ENCODE data around the gene SNN. TPM values are rescaled to one million over a fixed set of nuclear protein-coding genes. Genes with fewer than 3 reads are reported as not detected.

SNN gene
- total and polyA plus RNA-seq, 9 of the 15 experiments (the other 6 are each of a cell fraction or from before 2014, with no cell fraction given) = 0.07 to 2.9 (median 1.9) TPM

- TF ChIP-seq DEAF1 (CRISPR knock-in tag; IDR thresholded peaks at IDR 0.05) = peak; percentile 36; the same call in 1 of the 2 replicates
- TF ChIP-seq FOXJ3 (CRISPR knock-in tag; IDR thresholded peaks at IDR 0.05) = no peak
- peak; percentile 76 to 79 for TF ChIP-seq NRF1 (conservative IDR thresholded peaks at IDR 0.05 in 1 of 2, IDR thresholded peaks at IDR 0.05 in 1 of 2)
- peak; percentile 35; the same call in 1 of the 2 replicates for TF ChIP-seq CTBP1 (IDR thresholded peaks at IDR 0.05; ENCODE audit: borderline replicate concordance)
- TF ChIP-seq ZSCAN29 (IDR thresholded peaks at IDR 0.05) = no peak
- TF ChIP-seq EGR1 (conservative IDR thresholded peaks at IDR 0.05) = no peak
- no peak for TF ChIP-seq CGGBP1 (CRISPR knock-in tag; IDR thresholded peaks at IDR 0.05)
- no peak for TF ChIP-seq E2F6 (IDR thresholded peaks at IDR 0.05; ENCODE audit: borderline replicate concordance in 1 of 2, extremely low read depth in 1 of 2, insufficient read depth in 1 of 2, insufficient read length in 1 of 2, low read depth in 1 of 2, low read length in 1 of 2, poor library complexity in 1 of 2, severe bottlenecking in 1 of 2)
- TF ChIP-seq ADNP (tag; IDR thresholded peaks at IDR 0.05) = 0 out of 2 replicates have a peak, but pooled peaks have one; percentile 24
- TF ChIP-seq USF1 (CRISPR knock-in tag; IDR thresholded peaks at IDR 0.05) = no peak
- peak; percentile 52; the same call in 1 of the 2 replicates for TF ChIP-seq STAG1 (CRISPR knock-in tag; IDR thresholded peaks at IDR 0.05; ENCODE audit: borderline replicate concordance)
- no peak for TF ChIP-seq PTTG1 (tag; IDR thresholded peaks at IDR 0.05; ENCODE audit: low read depth)
- TF ChIP-seq E2F4 (CRISPR knock-in tag; IDR thresholded peaks at IDR 0.05; ENCODE audit: low read depth) = no peak
- no peak for TF ChIP-seq KDM1A (IDR thresholded peaks at IDR 0.05)
- TF ChIP-seq DACH1 (IDR thresholded peaks at IDR 0.05; ENCODE audit: partially characterized antibody) = no peak
- TF ChIP-seq ZMIZ1 (IDR thresholded peaks at IDR 0.05; ENCODE audit: low read depth in 2 of 2, low read length in 2 of 2) = no peak
Measured at GRCh38 chr16:11640987-11641817, 27.1 kb upstream of the SNN start (continued).

All from K562 (cell line).